Duodenal mucosa (tissue), 2 donors: ENCODE results near the gene HDAC9.

Experiments used
- H3K27ac ChIP-seq: one replicate; pipeline ENCODE4 v1.7.0; 2013; ENCODE audit warnings: low read depth, low read length
- H3K27me3 ChIP-seq, 2 donors: one replicate each; pipeline ENCODE4 v1.7.0; 2013; ENCODE audit warnings: low read length in 2 of 2, control low read depth in 1 of 2; ENCODE audit not compliant: insufficient read depth in 2 of 2, control insufficient read depth in 1 of 2
- H3K36me3 ChIP-seq, 2 donors: one replicate each; pipeline ENCODE4 v1.7.0; 2013; ENCODE audit warnings: low read length in 2 of 2, control low read depth in 1 of 2; ENCODE audit not compliant: insufficient read depth in 2 of 2, control insufficient read depth in 1 of 2
- H3K4me1 ChIP-seq, 2 donors: one replicate each; pipeline ENCODE4 v1.7.0; 2013; ENCODE audit warnings: low read length in 2 of 2, control low read depth in 1 of 2; ENCODE audit not compliant: insufficient read depth in 2 of 2, control insufficient read depth in 1 of 2
- H3K4me3 ChIP-seq, 2 donors: one replicate each; pipeline ENCODE4 v1.7.0; 2013; ENCODE audit warnings: low read length in 2 of 2, low read depth in 1 of 2
- H3K9ac ChIP-seq, 2 donors: one replicate each; pipeline ENCODE4 v1.7.0; 2013; ENCODE audit warnings: low read length in 2 of 2, low read depth in 1 of 2
- H3K9me3 ChIP-seq, 2 donors: one replicate each; pipeline ENCODE4 v1.7.0; 2013; ENCODE audit warnings: low read length in 2 of 2, control low read depth in 1 of 2; ENCODE audit not compliant: control insufficient read depth in 1 of 2

The HDAC9 gene

GRCh38 chr7:18788026-18788425 is 292.5 kb downstream of the HDAC9 start:
- Histone ChIP-seq H3K27me3 (no peaks in the 10 kb centered on the region), H3K36me3 (no peaks in the 10 kb centered on the region), H3K9ac (no peak overlapping the region), H3K4me1 (no peaks in the 10 kb centered on the region), H3K27ac (no peak overlapping the region), H3K9me3 (peaks cover 0 to 5% of the 10 kb centered on the region in 2 donors), H3K4me3 (no peak overlapping the region)

DNA sequence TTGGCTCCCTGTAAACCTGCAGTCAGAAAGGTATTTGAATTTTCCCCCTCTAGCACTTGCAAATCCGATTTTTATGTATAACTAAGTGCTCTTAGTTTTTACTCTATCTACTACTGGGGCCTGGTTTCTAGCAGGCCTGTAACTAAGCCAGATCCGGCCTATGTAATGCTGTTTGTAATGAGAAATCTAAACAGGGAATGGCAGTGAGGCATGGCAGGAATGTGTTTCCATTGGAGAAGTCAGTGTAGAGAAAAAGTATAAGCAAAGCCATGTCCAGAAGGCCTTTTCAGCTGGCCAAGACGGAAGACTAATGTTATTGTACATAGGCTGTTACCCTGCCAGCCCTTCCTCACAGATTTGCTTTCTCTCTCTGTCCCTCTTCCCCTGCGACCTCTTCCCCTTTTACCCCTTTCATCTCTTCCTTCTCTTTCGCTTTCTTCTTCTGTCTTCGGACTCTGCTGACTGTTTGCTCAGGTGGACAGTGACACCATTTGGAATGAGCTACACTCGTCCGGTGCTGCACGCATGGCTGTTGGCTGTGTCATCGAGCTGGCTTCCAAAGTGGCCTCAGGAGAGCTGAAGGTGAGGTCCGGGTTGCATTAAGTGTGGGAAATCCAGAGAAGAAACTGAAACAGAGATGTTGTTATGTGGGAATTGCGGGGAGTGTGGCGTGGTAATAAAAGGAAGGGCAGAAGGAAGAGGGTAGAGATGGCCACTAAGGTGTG is 297.5 kb downstream of the HDAC9 start:
- no peak overlapping the region for H3K4me3 ChIP-seq
- no peaks in the 10 kb centered on the region for H3K36me3 ChIP-seq
- H3K4me1 ChIP-seq, result no peaks in the 10 kb centered on the region
- no peak overlapping the region for H3K9ac ChIP-seq
- H3K9me3 ChIP-seq, result peaks cover 0 to 2% of the 10 kb centered on the region in 2 donors
- no peaks in the 10 kb centered on the region for H3K27me3 ChIP-seq
- no peak overlapping the region for H3K27ac ChIP-seq

DNA sequence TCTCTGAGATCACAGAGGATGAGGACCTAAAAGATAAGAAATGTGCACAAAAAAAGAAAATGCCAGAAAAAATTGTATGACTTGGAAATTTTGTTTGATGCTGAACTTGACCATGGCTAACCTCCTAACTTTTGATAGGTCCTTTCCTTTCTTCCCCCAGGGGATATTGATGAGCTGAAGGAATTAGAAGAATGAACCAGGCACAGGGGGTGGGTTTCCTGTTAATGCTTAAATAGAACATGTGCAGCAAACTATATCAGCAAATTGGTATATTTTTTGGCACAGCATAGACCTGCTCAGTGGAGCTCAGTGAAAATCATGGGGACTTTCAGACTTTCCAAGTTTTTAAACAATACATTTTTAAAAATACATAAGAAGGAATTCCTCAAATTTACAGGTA is 300.7 kb downstream of the HDAC9 start:
- Histone ChIP-seq H3K27me3 (no peaks in the 10 kb centered on the region), H3K27ac (no peak overlapping the region), H3K9me3 (peaks cover 0 to 2% of the 10 kb centered on the region in 2 donors), H3K36me3 (no peaks in the 10 kb centered on the region), H3K4me3 (no peak overlapping the region), H3K9ac (no peak overlapping the region), H3K4me1 (no peaks in the 10 kb centered on the region)

DNA sequence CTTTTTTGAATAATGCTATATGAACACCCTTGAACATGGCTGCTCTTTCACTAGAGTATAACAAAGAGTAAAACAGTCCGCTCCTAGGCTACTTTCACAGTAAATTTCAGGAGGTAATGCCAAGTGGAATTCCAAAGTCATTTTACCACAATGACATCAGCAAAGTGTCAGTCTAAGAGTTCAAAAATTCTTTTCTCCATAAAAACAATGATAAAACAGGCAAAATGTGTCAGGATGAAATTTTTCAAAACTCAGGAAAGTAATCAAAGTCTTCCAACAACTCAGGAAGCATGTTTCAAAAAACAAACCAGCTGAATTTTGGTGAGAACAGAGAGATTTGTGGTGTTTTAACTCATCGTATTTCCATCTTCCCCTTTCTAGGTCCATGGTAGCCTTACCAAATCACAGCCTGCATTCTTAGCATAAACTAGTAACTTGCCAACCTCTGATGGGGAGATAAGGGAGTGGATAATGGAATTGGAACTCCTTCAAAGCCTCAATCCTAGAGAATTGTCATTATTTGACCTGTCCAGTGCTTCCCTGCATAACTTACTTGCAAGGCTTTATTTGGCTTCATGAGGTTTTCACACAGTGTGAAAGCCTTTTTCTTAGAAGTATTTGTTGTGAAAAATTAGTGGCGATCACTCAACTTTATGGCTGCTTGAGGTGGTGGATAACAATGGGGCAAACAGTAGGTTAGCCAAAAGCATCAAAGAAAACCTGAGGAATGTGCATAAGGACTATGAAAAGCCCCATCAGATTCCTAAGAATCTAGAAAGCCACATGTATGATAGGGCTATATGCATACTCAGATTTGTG is 302.7 kb downstream of the HDAC9 start:
- H3K4me1 ChIP-seq, result no peaks in the 10 kb centered on the region
- no peak overlapping the region for H3K4me3 ChIP-seq
- no peaks in the 10 kb centered on the region for H3K36me3 ChIP-seq
- no peaks in the 10 kb centered on the region for H3K27me3 ChIP-seq
- no peak overlapping the region for H3K27ac ChIP-seq
- no peak overlapping the region for H3K9ac ChIP-seq
- H3K9me3 ChIP-seq, result peaks cover 0 to 2% of the 10 kb centered on the region in 2 donors

- Histone ChIP-seq H3K9me3 (peaks cover 0 to 2% of the 10 kb centered on the region in 2 donors), H3K9ac (no peak overlapping the region), H3K4me3 (no peak overlapping the region), H3K27me3 (no peaks in the 10 kb centered on the region), H3K36me3 (no peaks in the 10 kb centered on the region), H3K27ac (no peak overlapping the region), H3K4me1 (no peaks in the 10 kb centered on the region)
Measured at GRCh38 chr7:18799899-18800298, 304.4 kb downstream of the HDAC9 start.

- Histone ChIP-seq H3K27ac (no peak overlapping the region), H3K36me3 (no peaks in the 10 kb centered on the region), H3K4me1 (no peaks in the 10 kb centered on the region), H3K9me3 (peaks cover 0 to 7% of the 10 kb centered on the region in 2 donors), H3K9ac (no peak overlapping the region), H3K27me3 (no peaks in the 10 kb centered on the region), H3K4me3 (no peak overlapping the region)
Measured at GRCh38 chr7:18803923-18804322, 308.4 kb downstream of the HDAC9 start.

GRCh38 chr7:18806177-18806576 is 310.6 kb downstream of the HDAC9 start:
- no peaks in the 10 kb centered on the region for H3K4me1 ChIP-seq
- peaks cover 0 to 7% of the 10 kb centered on the region in 2 donors for H3K9me3 ChIP-seq
- no peak overlapping the region for H3K9ac ChIP-seq
- no peaks in the 10 kb centered on the region for H3K27me3 ChIP-seq
- H3K4me3 ChIP-seq, result no peak overlapping the region
- H3K27ac ChIP-seq, result no peak overlapping the region
- no peaks in the 10 kb centered on the region for H3K36me3 ChIP-seq

- H3K9me3 ChIP-seq, result peaks cover 0 to 7% of the 10 kb centered on the region in 2 donors
- H3K4me1 ChIP-seq, result no peaks in the 10 kb centered on the region
- H3K27me3 ChIP-seq, result no peaks in the 10 kb centered on the region
- H3K36me3 ChIP-seq, result no peaks in the 10 kb centered on the region
- no peak overlapping the region for H3K27ac ChIP-seq
- no peak overlapping the region for H3K4me3 ChIP-seq
- H3K9ac ChIP-seq, result no peak overlapping the region
Measured at GRCh38 chr7:18808026-18808425, 312.5 kb downstream of the HDAC9 start.

DNA sequence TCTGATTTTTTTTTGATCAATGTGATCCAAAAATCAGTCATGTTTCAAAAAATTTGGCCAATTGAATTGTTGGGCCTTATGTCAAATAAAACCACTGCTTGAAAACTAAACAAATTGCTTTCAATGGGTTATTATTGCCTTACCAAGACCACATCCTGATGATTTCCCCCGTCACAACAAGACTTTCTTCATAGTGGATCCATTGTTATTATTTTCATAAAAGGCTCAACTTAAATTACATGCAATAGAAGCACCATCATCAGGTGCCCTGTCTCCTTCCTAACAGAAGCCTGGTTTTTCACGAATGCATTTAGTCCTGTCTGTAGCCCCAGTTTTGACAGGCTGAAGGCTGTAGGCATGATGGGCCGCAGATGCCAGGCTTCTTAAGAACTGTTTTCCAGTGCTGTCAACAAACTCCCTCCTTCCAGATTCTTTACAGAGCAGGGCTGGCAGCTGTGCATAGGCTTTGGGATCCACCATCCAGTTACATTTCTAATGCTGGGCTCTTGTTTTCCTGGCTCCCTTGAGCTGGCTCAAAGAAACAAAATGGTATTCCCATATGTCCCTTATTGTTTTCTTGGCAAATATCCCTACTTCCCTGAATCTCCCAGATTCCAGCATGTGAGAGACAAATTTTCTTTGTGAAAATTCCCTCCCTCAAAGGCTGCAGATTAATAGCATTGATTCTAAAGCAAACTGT is 319.9 kb downstream of the HDAC9 start:
- Histone ChIP-seq H3K4me3 (no peak overlapping the region), H3K4me1 (no peaks in the 10 kb centered on the region), H3K27ac (no peak overlapping the region), H3K27me3 (no peaks in the 10 kb centered on the region), H3K36me3 (no peaks in the 10 kb centered on the region), H3K9ac (no peak overlapping the region), H3K9me3 (peaks cover 4 to 11% of the 10 kb centered on the region in 2 donors)

- no peak overlapping the region for H3K4me3 ChIP-seq
- no peak overlapping the region for H3K9ac ChIP-seq
- H3K36me3 ChIP-seq, result no peaks in the 10 kb centered on the region
- H3K4me1 ChIP-seq, result no peaks in the 10 kb centered on the region
- H3K27ac ChIP-seq, result no peak overlapping the region
- H3K9me3 ChIP-seq, result peaks cover 0 to 13% of the 10 kb centered on the region in 2 donors
- H3K27me3 ChIP-seq, result no peaks in the 10 kb centered on the region
Measured at GRCh38 chr7:18820981-18821380, 325.4 kb downstream of the HDAC9 start.
